ENCODE results near the gene FGF11. TPM values are rescaled to one million over a fixed set of nuclear protein-coding genes. Genes with fewer than 3 reads are reported as not detected.

Gene FGF11
- total RNA-seq, 1 donor from 2014 or later, result 22.4 TPM

GRCh38 chr17:7416323-7416722 is 23.0 kb upstream of the FGF11 start:
- DNase-seq (ENCODE audit: low read depth) (no peak), FAIRE-seq (no peak)
- no peak overlapping the region for H2AFZ ChIP-seq (ENCODE audit: low read depth, low read length)
- H3K27ac ChIP-seq (ENCODE audit: low read depth, low read length), result no peak overlapping the region
- H4K20me1 ChIP-seq (ENCODE audit: insufficient read depth, low read length), result peaks cover 19% of the 10 kb centered on the region
- Mint-ChIP-seq H3K4me1 (ENCODE audit: low read depth, unreplicated experiment) (peaks cover 4% of the 10 kb centered on the region), H3K27me3 (ENCODE audit: low read depth, unreplicated experiment) (no peaks in the 10 kb centered on the region), H3K9me3 (ENCODE audit: unreplicated experiment) (no peaks in the 10 kb centered on the region), H3K36me3 (ENCODE audit: low read depth, unreplicated experiment) (peaks cover 30% of the 10 kb centered on the region), H3K27ac (ENCODE audit: unreplicated experiment) (no peak overlapping the region), H3K4me3 (ENCODE audit: unreplicated experiment) (no peak overlapping the region)
- no peaks in the 10 kb centered on the region for H3K27me3 ChIP-seq (ENCODE audit: insufficient read depth, low read length)
- no peak overlapping the region for H3K4me2 ChIP-seq (ENCODE audit: low read length)
- no peaks in the 10 kb centered on the region for H3K79me2 ChIP-seq (ENCODE audit: insufficient read depth, low read length)
- H3K9me3 ChIP-seq (ENCODE audit: insufficient read depth, low read depth, low read length), result no peaks in the 10 kb centered on the region
- H3K9ac ChIP-seq (ENCODE audit: low read length), result no peak overlapping the region
- H3K36me3 ChIP-seq (ENCODE audit: insufficient read depth, low read length), result no peaks in the 10 kb centered on the region
- no peak for TF ChIP-seq EZH2 (IDR thresholded peaks at IDR 0.05; ENCODE audit: insufficient read depth, low read length)
- no peak for TF ChIP-seq CTCF (IDR thresholded peaks at IDR 0.05; ENCODE audit: insufficient read depth, low read depth, low read length)
- peaks cover 8% of the 10 kb centered on the region for H3K4me1 ChIP-seq (ENCODE audit: insufficient read depth, low read length)
- H3K4me3 ChIP-seq (ENCODE audit: insufficient read depth, low read depth, low read length), result no peak overlapping the region

- DNase-seq (ENCODE audit: low read depth) (no peak), FAIRE-seq (no peak)
- H3K79me2 ChIP-seq (ENCODE audit: insufficient read depth, low read length), result no peaks in the 10 kb centered on the region
- Mint-ChIP-seq H3K4me1 (ENCODE audit: low read depth, unreplicated experiment) (peaks cover 4% of the 10 kb centered on the region), H3K4me3 (ENCODE audit: unreplicated experiment) (no peak overlapping the region), H3K27me3 (ENCODE audit: low read depth, unreplicated experiment) (no peaks in the 10 kb centered on the region), H3K36me3 (ENCODE audit: low read depth, unreplicated experiment) (peaks cover 29% of the 10 kb centered on the region), H3K27ac (ENCODE audit: unreplicated experiment) (no peak overlapping the region), H3K9me3 (ENCODE audit: unreplicated experiment) (no peaks in the 10 kb centered on the region)
- TF ChIP-seq CTCF (IDR thresholded peaks at IDR 0.05; ENCODE audit: insufficient read depth, low read depth, low read length) (no peak), EZH2 (IDR thresholded peaks at IDR 0.05; ENCODE audit: insufficient read depth, low read length) (no peak)
- no peaks in the 10 kb centered on the region for H3K9me3 ChIP-seq (ENCODE audit: insufficient read depth, low read depth, low read length)
- no peak overlapping the region for H3K4me2 ChIP-seq (ENCODE audit: low read length)
- H3K4me1 ChIP-seq (ENCODE audit: insufficient read depth, low read length), result peaks cover 8% of the 10 kb centered on the region
- no peak overlapping the region for H3K9ac ChIP-seq (ENCODE audit: low read length)
- no peak overlapping the region for H2AFZ ChIP-seq (ENCODE audit: low read depth, low read length)
- no peak overlapping the region for H3K4me3 ChIP-seq (ENCODE audit: insufficient read depth, low read depth, low read length)
- H4K20me1 ChIP-seq (ENCODE audit: insufficient read depth, low read length), result peaks cover 19% of the 10 kb centered on the region
- H3K27ac ChIP-seq (ENCODE audit: low read depth, low read length), result no peak overlapping the region
- H3K36me3 ChIP-seq (ENCODE audit: insufficient read depth, low read length), result no peaks in the 10 kb centered on the region
- H3K27me3 ChIP-seq (ENCODE audit: insufficient read depth, low read length), result no peaks in the 10 kb centered on the region
These were observed 22.2 kb upstream of the FGF11 start for GRCh38 chr17:7417056-7417655.

GRCh38 chr17:7418472-7419152 is 20.7 kb upstream of the FGF11 start:
- H3K4me2 ChIP-seq (ENCODE audit: low read length), result no peak overlapping the region
- H3K9me3 Mint-ChIP-seq (ENCODE audit: unreplicated experiment), result no peaks in the 10 kb centered on the region
- H3K4me1 Mint-ChIP-seq (ENCODE audit: low read depth, unreplicated experiment), result no peaks in the 10 kb centered on the region
- H3K9me3 ChIP-seq (ENCODE audit: insufficient read depth, low read depth, low read length), result no peaks in the 10 kb centered on the region
- H3K4me1 ChIP-seq (ENCODE audit: insufficient read depth, low read length), result peaks cover 1% of the 10 kb centered on the region
- H3K36me3 ChIP-seq (ENCODE audit: insufficient read depth, low read length), result no peaks in the 10 kb centered on the region
- no peak for FAIRE-seq
- H3K27ac Mint-ChIP-seq (ENCODE audit: unreplicated experiment), result peak overlapping the region; percentile 12
- TF ChIP-seq CTCF (IDR thresholded peaks at IDR 0.05; ENCODE audit: insufficient read depth, low read depth, low read length) (no peak), EZH2 (IDR thresholded peaks at IDR 0.05; ENCODE audit: insufficient read depth, low read length) (no peak)
- peaks cover 20% of the 10 kb centered on the region for H3K36me3 Mint-ChIP-seq (ENCODE audit: low read depth, unreplicated experiment)
- no peak overlapping the region for H2AFZ ChIP-seq (ENCODE audit: low read depth, low read length)
- H3K4me3 ChIP-seq (ENCODE audit: insufficient read depth, low read depth, low read length), result no peak overlapping the region
- no peak for DNase-seq (ENCODE audit: low read depth)
- H4K20me1 ChIP-seq (ENCODE audit: insufficient read depth, low read length), result peaks cover 19% of the 10 kb centered on the region
- no peaks in the 10 kb centered on the region for H3K79me2 ChIP-seq (ENCODE audit: insufficient read depth, low read length)
- H3K27me3 ChIP-seq (ENCODE audit: insufficient read depth, low read length), result no peaks in the 10 kb centered on the region
- no peak overlapping the region for H3K27ac ChIP-seq (ENCODE audit: low read depth, low read length)
- H3K9ac ChIP-seq (ENCODE audit: low read length), result no peak overlapping the region
- peak overlapping the region; percentile 5 for H3K4me3 Mint-ChIP-seq (ENCODE audit: unreplicated experiment)
- no peaks in the 10 kb centered on the region for H3K27me3 Mint-ChIP-seq (ENCODE audit: low read depth, unreplicated experiment)
